ENCODE data around the gene FABP6. TPM values are rescaled to one million over a fixed set of nuclear protein-coding genes. Genes with fewer than 3 reads are reported as not detected.
A peak's percentile ranks its signal among the peaks of the same experiment; 100 is the strongest.
"Not testable (repeated sequence)": the region's sequence is repeated elsewhere in the genome, so short reads cannot be mapped to it uniquely, and the experiment has no call there.

FABP6 gene, protein sequence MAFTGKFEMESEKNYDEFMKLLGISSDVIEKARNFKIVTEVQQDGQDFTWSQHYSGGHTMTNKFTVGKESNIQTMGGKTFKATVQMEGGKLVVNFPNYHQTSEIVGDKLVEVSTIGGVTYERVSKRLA
- 0.24 TPM for polyA plus RNA-seq (ENCODE audit: insufficient read length)

- no peak for DNase-seq (ENCODE audit: low read depth)
These were observed at the start of gene FABP6 for GRCh38 chr5:160229190-160229742. Gene FABP6 (plus strand): TSS chr5:160229506. CDS start chr5:160229558, 52 bp downstream.

GRCh38 chr5:160180931-160181330, 48.4 kb upstream of the FABP6 start:
- DNase-seq (ENCODE audit: low read depth) = no peak

- no peak for DNase-seq (ENCODE audit: low read depth)
These were observed 47.2 kb upstream of the FABP6 start for GRCh38 chr5:160181965-160182622.

DNA sequence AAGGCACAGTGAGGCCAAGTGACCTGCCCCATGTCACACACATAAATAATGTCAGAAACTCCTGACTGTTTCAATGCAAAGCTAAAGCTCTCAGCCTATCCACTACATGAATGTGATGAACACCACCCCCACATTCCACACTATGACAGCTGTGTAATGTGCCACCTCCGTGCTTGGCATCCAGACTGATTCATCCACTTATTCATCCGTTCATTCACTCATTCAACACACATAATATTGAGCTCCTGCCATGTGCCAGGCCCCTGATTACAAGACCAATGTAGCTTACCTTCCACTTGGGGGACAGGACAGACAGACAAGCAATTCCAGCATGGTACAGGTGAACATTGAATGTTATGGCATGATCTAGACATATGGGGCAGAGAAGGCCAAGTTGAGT, 46.2 kb upstream of the FABP6 start:
- no peak for DNase-seq (ENCODE audit: low read depth)

DNA sequence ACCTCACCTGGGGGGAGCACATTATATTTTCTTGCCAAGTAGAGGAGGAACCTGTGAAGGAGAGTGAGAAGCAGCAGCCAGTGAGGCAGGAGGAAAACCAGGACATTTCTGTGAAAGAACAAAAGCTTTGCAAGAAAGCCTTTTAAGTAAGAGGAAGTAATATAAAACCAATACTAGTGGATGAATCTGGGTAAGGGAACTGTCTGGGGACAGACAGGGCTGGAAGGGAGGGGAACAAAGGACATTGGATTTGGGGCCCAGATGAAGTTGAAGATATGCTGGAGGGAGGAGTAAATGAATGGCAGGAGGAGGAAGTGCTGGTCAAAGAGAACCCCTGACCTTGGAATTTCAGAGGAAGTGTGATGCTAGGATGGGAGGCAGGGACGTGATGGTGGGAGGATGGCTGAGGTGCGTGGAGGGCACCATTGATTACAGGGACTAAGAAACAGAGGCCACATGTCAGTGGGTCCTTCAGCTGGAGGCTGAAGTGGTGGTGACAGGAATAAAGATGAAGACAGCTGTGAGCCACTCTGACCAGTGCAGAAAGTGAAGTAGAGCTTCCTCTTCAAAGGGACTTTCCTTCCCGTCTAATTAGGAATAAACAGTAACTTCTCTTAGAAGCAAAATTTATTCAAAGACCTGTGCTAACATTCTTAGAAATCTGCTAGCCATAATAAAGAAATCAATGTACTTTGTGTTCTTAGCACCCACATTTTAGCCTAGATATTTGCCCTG, 43.5 kb upstream of the FABP6 start:
- no peak for DNase-seq (ENCODE audit: low read depth)

DNA sequence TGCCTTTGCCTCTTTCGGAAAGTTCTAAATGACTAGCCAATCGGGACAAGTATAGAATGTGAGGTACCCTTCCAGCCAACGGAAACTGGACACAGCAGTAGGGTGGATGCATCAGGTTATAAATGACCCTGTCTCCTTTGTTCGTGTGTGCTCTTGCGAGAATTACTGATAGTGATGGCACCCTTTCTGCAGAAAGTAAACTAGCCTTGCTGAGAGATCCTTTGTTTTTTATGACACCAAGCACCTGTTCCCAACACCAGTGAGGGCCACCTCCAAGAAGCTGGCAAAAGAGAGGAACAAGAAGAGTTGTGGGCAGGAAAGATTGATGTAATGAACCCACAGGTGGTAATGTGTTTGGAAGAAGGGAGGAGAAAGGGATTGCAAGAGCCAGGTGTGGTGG, 42.8 kb upstream of the FABP6 start:
- DNase-seq (ENCODE audit: low read depth) = no peak

- DNase-seq (ENCODE audit: low read depth) = no peak
These were observed 42.2 kb upstream of the FABP6 start for GRCh38 chr5:160187091-160187490.

GRCh38 chr5:160188141-160189015, 40.9 kb upstream of the FABP6 start:
- peak; percentile 24 for DNase-seq (ENCODE audit: low read depth)

DNA sequence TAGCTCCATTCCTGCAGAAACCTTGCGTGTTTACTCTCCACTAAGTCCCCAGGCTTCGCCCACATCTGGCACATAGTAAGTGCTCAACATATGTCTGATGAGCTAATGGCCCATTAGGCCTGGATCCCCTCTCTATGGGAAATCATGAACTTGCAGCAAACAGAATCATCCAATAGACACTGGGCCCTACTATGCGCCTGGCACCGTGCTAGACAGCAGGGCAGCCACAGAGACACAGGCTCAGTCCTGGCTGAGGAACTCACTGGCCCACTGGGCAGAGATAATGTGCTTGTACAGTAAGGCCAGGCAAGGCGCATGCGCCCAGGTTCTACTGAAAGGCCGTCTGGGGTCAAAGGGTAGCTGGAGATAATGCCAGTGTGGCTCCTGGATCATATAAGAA, 36.9 kb upstream of the FABP6 start:
- no peak for DNase-seq (ENCODE audit: low read depth)

DNA sequence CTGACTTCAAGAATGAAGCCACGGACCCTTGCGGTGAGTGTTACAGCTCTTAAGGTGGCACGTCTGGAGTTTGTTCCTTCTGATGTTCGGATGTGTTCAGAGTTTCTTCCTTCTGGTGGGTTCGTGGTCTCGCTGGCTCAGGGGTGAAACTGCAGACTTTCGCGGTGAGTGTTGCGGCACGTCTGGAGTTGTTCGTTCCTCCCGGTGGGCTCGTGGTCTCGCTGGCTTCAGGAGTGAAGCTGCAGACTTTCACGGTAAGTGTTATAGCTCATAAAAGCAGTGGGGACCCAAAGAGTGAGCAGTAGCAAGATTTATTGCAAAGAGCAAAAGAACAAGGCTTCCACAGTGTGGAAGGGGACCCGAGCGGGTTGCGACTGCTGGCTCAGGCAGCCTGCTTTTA, 36.2 kb upstream of the FABP6 start:
- not testable (repeated sequence) for DNase-seq (ENCODE audit: low read depth)

GRCh38 chr5:160193790-160194189, 35.5 kb upstream of the FABP6 start:
- not testable (repeated sequence) for DNase-seq (ENCODE audit: low read depth)

DNA sequence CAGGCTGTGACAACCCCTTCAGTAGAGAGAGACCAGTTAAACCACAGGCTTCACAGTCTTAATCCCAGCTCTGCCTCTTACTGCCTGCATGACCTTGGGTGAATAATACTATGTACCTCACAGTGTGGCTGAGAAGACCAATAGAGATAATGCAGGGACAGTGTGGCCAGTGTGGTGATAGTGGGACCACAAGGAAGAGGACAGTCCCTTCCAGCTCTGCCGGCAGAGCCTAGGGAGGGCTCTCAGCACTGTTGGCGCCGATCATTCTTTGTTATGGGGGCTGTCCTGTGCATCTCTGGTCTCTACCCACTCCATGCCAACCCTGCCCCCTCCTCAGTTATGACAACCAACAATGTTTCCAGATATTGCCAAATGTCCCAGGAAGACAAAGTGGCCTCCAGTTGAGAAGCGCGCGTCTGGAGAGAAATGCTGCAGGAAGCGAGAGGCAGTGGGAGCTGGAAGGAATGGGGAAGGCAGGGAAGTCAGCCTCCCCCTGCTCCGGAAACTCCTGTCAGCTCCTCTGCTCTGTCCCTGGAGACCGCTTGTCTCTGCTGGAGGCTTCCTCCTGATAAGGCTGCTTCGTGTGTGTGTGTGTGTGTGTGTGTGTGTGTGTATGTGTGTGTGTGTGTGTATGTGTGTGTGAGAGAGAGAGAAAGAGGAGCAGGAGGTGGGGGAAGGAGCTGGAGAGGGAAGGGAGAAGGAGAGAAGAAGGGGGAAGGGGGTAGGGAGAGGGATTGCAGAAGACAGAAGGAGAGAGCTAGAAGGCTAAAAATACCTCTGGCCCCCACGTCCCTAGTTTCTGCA, 31.8 kb upstream of the FABP6 start:
- no peak for DNase-seq (ENCODE audit: low read depth)

DNA sequence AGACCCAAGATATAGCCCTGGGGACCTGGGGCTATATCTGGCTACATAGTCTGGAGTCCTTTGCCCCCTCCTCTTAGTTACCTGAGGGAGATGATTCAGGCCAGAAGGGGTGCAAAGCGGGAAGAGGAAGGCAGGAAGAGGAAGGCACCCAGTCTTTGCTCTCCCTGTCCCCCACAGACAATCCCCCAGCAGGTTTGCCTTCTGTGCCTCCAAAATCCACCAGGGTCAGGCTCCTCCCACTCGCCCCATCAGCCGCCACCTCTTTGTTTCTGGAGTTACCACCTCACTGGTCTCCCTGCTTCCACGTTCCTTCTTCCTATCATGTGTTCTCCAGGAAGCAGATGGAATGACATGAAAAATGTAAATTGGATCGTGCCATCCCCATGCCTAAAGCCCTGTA, 31.2 kb upstream of the FABP6 start:
- DNase-seq (ENCODE audit: low read depth) = no peak

DNA sequence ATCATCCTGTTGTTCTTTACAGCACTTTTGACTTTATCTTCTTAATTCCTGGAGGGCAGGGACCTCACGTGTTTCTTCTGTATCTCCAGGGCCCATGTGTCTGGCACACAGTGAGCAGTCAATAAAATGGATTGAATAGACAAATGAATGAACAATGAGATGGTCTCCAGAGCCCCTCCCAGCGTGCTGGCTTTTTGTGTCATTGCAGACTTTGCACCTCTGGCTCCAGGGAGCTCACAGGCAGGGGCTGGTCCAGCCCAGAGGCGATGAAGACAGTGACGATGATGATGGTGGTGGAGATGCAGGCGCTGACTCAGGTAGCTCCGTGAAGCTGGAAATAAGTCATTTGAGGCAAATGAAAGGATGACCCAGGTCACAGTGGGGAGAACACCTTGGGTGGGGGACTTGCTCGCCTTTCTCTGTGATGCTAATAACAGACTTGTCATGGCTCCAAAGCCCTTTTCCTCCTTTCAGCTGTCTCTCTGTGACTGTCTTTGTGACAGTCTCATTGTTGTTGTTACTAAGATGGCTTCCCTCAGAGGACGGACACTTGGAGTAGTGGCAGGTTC, 30.4 kb upstream of the FABP6 start:
- no peak for DNase-seq (ENCODE audit: low read depth)

DNA sequence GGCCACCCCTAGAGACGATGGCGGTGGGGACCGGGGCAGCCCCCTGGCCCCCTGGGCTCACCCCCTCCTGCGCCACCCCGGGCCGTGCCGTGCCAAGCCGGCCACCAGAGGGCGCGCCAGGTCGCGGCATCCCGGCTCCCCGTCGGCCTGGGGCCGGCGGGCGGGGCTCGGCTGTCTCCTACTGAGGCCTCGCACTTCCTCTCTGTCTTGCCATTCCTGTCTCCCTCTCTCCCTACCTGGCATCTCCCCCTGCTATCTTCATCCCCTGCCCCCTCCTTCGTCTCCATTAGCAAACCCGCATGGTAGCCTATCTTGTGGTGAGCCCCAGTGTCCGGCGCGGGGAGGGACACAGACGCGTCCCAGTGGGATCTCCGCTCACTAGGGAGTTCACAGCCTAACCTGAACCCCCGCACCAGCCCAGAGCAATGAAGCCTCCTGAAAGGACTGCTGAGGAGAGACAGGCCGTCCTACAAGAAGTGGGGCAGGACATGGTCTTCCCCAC, 29.8 kb upstream of the FABP6 start:
- DNase-seq (ENCODE audit: low read depth) = peak; percentile 17

- no peak for DNase-seq (ENCODE audit: low read depth)
These were observed 22.2 kb upstream of the FABP6 start for GRCh38 chr5:160207061-160207460.

- DNase-seq (ENCODE audit: low read depth) = no peak
These were observed 19.4 kb upstream of the FABP6 start for GRCh38 chr5:160209917-160210316.

DNA sequence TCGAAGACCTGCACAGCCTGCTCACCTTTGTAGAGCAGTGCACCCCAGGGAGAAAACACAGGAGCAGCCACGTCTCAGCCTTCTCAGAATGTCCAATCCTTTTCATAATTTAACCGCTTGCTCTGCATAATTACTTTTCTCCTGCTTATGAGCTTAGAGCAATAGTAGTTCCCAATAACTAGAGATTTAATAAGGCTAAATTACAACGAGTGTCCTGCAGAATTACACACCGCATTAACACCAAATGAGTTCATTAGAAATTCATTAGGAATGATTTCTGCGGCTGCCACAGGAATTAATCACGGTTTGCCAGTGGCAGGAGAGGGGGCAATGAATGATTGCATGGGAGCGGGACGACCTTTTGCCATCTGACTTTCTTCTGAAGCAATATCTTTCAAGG, 18.7 kb upstream of the FABP6 start:
- DNase-seq (ENCODE audit: low read depth) = no peak

DNA sequence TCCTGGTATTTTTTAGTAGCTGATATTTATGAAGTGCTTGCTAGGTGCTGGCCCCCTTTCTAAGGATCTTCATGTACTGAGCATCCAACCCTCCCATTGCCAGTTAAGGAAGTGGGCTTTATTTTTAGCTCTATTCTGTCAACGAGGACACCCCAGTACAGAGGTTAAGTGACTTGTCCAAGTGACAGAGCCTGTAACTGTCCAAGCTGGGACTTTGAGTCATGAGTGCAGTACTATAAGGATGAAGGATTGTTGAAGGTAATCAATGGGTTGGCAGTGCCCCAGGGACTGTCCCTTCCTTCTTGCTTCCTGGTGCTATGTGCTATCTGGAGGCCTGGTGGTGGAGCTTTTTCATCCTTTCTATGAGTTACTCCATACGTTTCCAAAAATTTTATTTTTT, 18.0 kb upstream of the FABP6 start:
- DNase-seq (ENCODE audit: low read depth) = no peak

- DNase-seq (ENCODE audit: low read depth) = no peak
These were observed 15.8 kb upstream of the FABP6 start for GRCh38 chr5:160213537-160213936.
